Measurements from ENCODE around the gene AGXT. TPM values are rescaled to one million over a fixed set of nuclear protein-coding genes. Genes with fewer than 3 reads are reported as not detected.
A peak's percentile ranks its signal among the peaks of the same experiment; 100 is the strongest.

The AGXT gene
- total RNA-seq, 4 donors from 2014 or later, result 0.80 TPM; not detected in 3

DNA sequence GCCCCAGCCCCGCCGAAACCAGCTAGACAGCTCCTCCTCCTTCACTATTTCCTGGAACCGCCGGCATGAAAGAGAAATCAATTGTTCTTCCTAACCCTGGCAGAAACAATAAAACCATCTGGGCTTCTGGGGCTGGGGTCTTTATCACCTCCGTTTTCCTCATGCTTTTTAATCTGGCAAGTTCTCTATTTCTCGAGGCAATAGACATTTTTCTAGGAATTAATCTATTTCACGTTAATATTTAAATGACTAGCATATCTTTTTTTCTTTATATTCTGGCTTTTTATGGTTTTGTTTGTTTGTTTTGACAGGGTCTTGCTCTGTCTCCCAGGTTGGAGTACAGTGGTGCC lies 47.2 kb upstream of the AGXT start:
- Histone ChIP-seq H3K4me3 (no peak overlapping the region), H3K4me1 (peaks cover 27% of the 10 kb centered on the region), H3K9me3 (no peaks in the 10 kb centered on the region), H3K27me3 (peaks cover 91% of the 10 kb centered on the region), H3K27ac (no peak overlapping the region), H3K36me3 (no peaks in the 10 kb centered on the region)
- TF ChIP-seq EP300 (IDR thresholded peaks at IDR 0.05) (no peak), POLR2AphosphoS5 (IDR thresholded peaks at IDR 0.05) (no peak), POLR2A (IDR thresholded peaks at IDR 0.05) (no peak)
- TF ChIP-seq, protein P1, sequence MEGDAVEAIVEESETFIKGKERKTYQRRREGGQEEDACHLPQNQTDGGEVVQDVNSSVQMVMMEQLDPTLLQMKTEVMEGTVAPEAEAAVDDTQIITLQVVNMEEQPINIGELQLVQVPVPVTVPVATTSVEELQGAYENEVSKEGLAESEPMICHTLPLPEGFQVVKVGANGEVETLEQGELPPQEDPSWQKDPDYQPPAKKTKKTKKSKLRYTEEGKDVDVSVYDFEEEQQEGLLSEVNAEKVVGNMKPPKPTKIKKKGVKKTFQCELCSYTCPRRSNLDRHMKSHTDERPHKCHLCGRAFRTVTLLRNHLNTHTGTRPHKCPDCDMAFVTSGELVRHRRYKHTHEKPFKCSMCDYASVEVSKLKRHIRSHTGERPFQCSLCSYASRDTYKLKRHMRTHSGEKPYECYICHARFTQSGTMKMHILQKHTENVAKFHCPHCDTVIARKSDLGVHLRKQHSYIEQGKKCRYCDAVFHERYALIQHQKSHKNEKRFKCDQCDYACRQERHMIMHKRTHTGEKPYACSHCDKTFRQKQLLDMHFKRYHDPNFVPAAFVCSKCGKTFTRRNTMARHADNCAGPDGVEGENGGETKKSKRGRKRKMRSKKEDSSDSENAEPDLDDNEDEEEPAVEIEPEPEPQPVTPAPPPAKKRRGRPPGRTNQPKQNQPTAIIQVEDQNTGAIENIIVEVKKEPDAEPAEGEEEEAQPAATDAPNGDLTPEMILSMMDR (IDR thresholded peaks at IDR 0.05), result no peak
- 26% methylated on average over 6 of the region's 7 CpGs for WGBS
- no peak for DNase-seq (ENCODE audit: low spot score in 2 of 2)

DNA sequence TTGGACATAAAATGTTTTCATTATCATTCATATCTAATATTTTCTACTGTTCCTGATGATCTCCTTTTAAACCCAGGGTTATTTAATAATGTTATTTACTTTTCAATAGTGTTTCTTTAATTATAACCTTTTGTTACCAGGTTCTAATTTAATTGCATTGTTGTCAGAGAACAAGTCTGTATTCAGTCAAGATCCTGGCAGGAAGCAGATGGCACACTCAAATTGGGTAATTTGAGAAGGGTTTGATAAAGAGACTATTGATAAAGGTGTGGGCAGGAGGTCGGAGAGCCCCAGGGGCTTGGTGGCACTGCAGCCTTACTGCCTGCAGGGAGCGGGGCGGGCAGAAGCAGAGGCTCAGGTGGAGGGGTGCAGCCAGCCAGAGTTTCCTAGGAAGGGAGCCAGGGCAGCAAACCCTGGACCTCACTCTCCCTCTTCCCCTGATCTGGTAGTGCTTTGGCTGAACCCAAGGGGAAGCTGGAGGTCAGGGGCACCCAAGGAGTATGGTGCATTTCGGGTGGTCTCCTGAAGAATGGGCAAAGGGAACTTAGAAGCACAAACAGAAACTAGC lies 46.3 kb upstream of the AGXT start:
- TF ChIP-seq, protein P1 (IDR thresholded peaks at IDR 0.05), result no peak
- no peak for TF ChIP-seq POLR2A (IDR thresholded peaks at IDR 0.05)
- no peak for TF ChIP-seq POLR2AphosphoS5 (IDR thresholded peaks at IDR 0.05)
- no peak for TF ChIP-seq EP300 (IDR thresholded peaks at IDR 0.05)
- no peak overlapping the region for H3K4me3 ChIP-seq
- no peak for DNase-seq (ENCODE audit: low spot score in 2 of 2)
- H3K27ac ChIP-seq, result no peak overlapping the region
- H3K36me3 ChIP-seq, result no peaks in the 10 kb centered on the region
- 73% methylated on average over 4 of the region's 4 CpGs for WGBS
- peaks cover 95% of the 10 kb centered on the region for H3K27me3 ChIP-seq
- H3K9me3 ChIP-seq, result no peaks in the 10 kb centered on the region
- H3K4me1 ChIP-seq, result peaks cover 27% of the 10 kb centered on the region

DNA sequence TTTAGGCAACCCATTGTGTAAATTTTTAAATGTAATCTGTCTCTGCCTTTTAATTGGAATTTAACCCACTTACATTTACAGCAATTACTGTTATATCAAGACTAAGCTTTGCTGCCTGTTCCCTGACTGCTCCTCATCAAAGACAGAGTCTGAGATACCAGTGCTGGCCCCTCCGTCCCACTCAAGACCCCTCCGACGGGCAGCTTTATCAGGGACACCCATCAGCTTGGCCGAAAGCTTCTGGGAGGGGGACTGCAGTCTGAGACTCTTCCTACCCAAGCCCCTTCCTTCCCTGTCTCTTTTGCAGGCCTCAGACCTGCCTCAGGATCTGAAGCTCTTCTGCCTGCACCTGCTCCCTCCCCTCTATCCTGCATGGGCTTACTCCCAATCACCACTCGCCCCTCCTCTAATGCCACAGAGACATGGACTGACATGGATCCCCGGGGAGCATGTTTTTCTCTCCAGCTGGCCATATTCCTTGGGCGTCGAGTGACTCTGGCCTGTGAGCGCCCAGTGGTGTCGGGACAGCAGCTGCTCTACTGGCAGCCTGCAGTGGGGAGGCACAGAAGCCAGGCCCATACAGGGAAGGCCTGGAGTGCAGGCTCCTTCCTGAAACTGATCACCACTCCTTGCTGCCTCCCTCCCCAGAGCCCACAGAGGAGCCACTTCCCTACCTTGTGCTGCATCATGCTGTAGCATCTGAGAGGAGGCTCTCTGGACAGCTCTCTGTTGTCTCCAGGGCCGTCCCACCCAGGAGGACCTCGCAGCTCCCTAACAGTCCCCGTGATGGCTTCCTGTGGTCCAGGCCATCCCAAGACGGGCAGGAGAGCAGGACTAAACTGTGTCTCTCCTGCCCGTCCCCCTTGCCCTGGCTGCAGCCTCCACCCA lies 44.9 kb upstream of the AGXT start:
- Histone ChIP-seq H3K36me3 (no peaks in the 10 kb centered on the region), H3K4me3 (no peak overlapping the region), H3K27ac (no peak overlapping the region), H3K27me3 (peaks cover 95% of the 10 kb centered on the region), H3K9me3 (no peaks in the 10 kb centered on the region), H3K4me1 (peaks cover 25% of the 10 kb centered on the region)
- TF ChIP-seq POLR2AphosphoS5 (IDR thresholded peaks at IDR 0.05) (no peak), EP300 (IDR thresholded peaks at IDR 0.05) (no peak), POLR2A (IDR thresholded peaks at IDR 0.05) (no peak)
- TF ChIP-seq, protein P1 (IDR thresholded peaks at IDR 0.05), result no peak
- no peak for DNase-seq (ENCODE audit: low spot score in 2 of 2)
- WGBS, result 90% methylated on average over 15 of the region's 15 CpGs

DNA sequence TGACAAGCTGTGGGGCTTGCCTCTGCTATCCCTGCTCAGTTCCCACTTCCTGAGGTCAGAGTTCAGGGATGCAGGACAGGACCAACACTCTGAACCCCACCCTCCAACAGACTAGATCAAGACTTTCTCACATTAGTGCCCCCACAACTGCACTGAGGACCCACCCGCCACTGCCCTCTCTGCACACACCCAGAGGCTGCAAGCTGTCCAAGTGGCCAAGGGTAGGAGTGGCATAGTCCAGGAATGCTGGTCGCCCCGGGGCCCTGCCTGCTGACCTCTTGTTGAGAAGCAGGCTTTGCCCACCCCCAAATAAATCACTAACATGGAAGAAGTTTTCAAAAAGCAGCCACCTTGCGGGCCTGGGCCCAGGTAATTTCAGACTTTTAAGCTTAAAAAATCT lies 43.1 kb upstream of the AGXT start:
- TF ChIP-seq, protein P1 (IDR thresholded peaks at IDR 0.05), result no peak
- TF ChIP-seq EP300 (IDR thresholded peaks at IDR 0.05), result no peak
- no peak for TF ChIP-seq POLR2A (IDR thresholded peaks at IDR 0.05)
- TF ChIP-seq POLR2AphosphoS5 (IDR thresholded peaks at IDR 0.05), result no peak
- 64% methylated on average over 4 of the region's 4 CpGs for WGBS
- Histone ChIP-seq H3K4me1 (peaks cover 8% of the 10 kb centered on the region), H3K27me3 (peaks cover 95% of the 10 kb centered on the region), H3K27ac (no peak overlapping the region), H3K36me3 (no peaks in the 10 kb centered on the region), H3K4me3 (no peak overlapping the region), H3K9me3 (no peaks in the 10 kb centered on the region)
- DNase-seq (ENCODE audit: low spot score in 2 of 2), result no peak

DNA sequence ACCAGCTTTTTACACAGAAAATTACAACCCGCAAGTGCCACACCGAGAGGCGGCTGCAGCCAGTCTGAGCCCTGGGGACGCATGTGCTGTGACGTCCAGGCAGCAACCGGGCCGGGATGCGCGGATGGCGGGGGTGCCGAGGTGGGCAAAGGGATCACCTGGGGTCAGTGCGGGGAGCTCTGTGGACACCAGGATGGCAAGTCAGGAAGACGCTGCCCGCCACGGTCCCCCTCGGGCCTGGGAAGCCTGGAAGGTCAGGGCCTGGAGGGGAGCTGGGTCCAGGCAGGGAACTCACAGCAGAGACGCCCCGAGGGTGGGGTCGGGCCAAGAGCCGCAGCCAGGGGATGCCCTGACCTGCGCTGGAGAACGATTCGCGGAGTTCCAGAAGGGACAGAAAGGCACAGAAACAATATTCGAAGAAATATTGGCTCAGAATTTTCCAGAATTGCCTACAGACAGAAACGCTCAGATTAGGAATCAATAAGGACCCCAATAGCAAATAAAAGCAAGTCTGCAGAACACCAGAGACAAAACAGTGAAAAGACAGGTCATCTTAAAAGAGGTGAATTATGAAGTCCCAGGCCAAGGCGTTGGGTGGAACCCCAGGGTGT lies 36.9 kb upstream of the AGXT start:
- H3K4me1 ChIP-seq, result peaks cover 11% of the 10 kb centered on the region
- TF ChIP-seq, protein P1 (IDR thresholded peaks at IDR 0.05), result no peak
- TF ChIP-seq EP300 (IDR thresholded peaks at IDR 0.05), result no peak
- no peak for TF ChIP-seq POLR2A (IDR thresholded peaks at IDR 0.05)
- TF ChIP-seq POLR2AphosphoS5 (IDR thresholded peaks at IDR 0.05), result no peak
- DNase-seq (ENCODE audit: low spot score in 2 of 2), result peak in 1 of 2 donors; percentile 81
- no peaks in the 10 kb centered on the region for H3K9me3 ChIP-seq
- peak overlapping the region; percentile 18 for H3K4me3 ChIP-seq
- H3K27me3 ChIP-seq, result peaks cover 53% of the 10 kb centered on the region
- no peak overlapping the region for H3K27ac ChIP-seq
- WGBS, result 9% methylated on average over 24 of the region's 27 CpGs
- H3K36me3 ChIP-seq, result no peaks in the 10 kb centered on the region
